ENCODE results near the gene ALOXE3. TPM values are rescaled to one million over a fixed set of nuclear protein-coding genes. Genes with fewer than 3 reads are reported as not detected.

ALOXE3 gene
- total and polyA plus RNA-seq, 2 of the 8 experiments (the other 6 are each of a cell fraction or from before 2014, with no cell fraction given): 0.26 TPM; not detected in 1

DNA sequence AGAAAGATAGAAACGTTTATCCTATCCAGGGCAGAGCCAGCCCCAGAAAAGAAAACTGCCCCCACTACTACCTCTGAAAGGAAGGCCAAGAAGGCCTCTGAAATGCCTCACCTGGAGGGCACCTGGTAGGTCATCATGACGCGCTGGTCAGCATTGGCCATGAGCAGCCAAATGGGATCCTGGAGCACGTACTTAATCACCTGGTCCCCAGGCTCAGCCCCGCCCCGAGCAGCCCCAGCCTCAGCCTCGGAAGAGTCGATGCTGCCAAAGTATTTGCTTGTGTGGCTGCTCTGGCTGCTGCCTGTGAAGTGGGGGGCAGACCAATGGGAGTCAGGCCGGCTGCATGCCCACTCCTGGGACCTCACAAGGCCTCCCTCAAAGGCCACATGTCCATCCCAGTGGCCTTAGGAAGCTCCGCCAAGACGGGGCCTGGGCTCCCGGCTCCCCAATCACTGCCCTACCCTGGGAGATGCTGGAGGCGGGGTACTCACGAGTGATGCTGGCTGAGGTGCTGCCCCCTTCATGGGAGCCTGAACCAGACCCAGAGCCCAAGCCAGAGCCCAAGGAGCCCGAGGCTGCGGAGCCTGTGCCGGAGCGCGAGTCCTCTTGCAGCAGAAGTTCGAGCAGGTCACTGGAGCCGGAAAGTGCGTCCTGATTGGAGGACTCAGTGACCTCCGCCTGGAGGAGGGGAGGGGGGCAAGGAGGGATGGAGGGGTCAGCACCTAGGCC, 24.0 kb upstream of the ALOXE3 start:
- CTCF ChIA-PET (ENCODE audit: partially characterized antibody): interaction anchor here (0.7 to 14.1 kb wide), 5 partner anchors 16 to 85 kb away, joined by 3 to 133 read pairs (median 4); partner anchors contain the start of gene VAMP2
- Histone ChIP-seq H3K36me3 (ENCODE audit: control insufficient read depth in 2 of 4, insufficient read depth in 4 of 4, low read length in 3 of 4) (peaks cover 3 to 35% (median 28%) of the 10 kb centered on the region in 4 experiments), H3K56ac (replicated peaks; ENCODE audit: insufficient read length, low read depth, low read length) (no peak overlapping the region)

More for the DNA sequence above, 24.0 kb upstream of the ALOXE3 start:
- H3K9me3 ChIP-seq (ENCODE audit: insufficient read depth in 2 of 2, low read depth in 1 of 2, low read length in 1 of 2): no peaks in the 10 kb centered on the region
- no peak overlapping the region for H4K8ac ChIP-seq (ENCODE audit: extremely low read depth, insufficient read depth, low read length)
- H3K4me3 ChIP-seq (ENCODE audit: extremely low read depth in 1 of 4, insufficient read depth in 2 of 4, low read depth in 3 of 4, low read length in 4 of 4): no peak overlapping the region
- no peak overlapping the region for H3K23ac ChIP-seq (ENCODE audit: insufficient read length)
- H3K27ac ChIP-seq (ENCODE audit: low read depth, low read length): no peak overlapping the region
- no peak overlapping the region for H2BK15ac ChIP-seq (ENCODE audit: low read length)
- H2BK20ac ChIP-seq (ENCODE audit: low read length): no peak overlapping the region
- WGBS, 2 experiments (ENCODE audit: extremely low coverage in 1 of 2, insufficient coverage in 1 of 2, insufficient read length in 1 of 2, insufficient replicate concordance in 2 of 2, low coverage in 1 of 2, low lambda C conversion rate in 2 of 2, missing lambda C conversion rate in 1 of 2): 96% methylated on average over 22 of the region's 23 CpGs; no CpG with 5 or more reads in 1 of the 2 experiments
- no peak overlapping the region for H2BK12ac ChIP-seq (ENCODE audit: low read depth, low read length)
- peaks cover 2 to 13% of the 10 kb centered on the region in 2 experiments for H4K20me1 ChIP-seq (replicated peaks in 1 of 2; ENCODE audit: control insufficient read depth in 1 of 2, insufficient read depth in 2 of 2, low read length in 2 of 2)
- no peak for FAIRE-seq
- no peak overlapping the region for H3K9ac ChIP-seq (replicated peaks in 1 of 4; ENCODE audit: extremely low read depth in 1 of 4, low read depth in 3 of 4, low read length in 3 of 4)
- no peak overlapping the region for H3K18ac ChIP-seq (ENCODE audit: extremely low read depth, low read length)
- no peak overlapping the region for H2AK5ac ChIP-seq (ENCODE audit: low read depth, low read length)
- TF ChIP-seq KDM4A (IDR thresholded peaks at IDR 0.05; ENCODE audit: low read depth, low read length, severe bottlenecking) (no peak), RNF2 (IDR thresholded peaks at IDR 0.05; ENCODE audit: borderline replicate concordance, low read depth, low read length, missing control alignments, poor library complexity, severe bottlenecking) (no peak), EZH2 (IDR thresholded peaks at IDR 0.05; ENCODE audit: low read depth, low read length, severe bottlenecking) (no peak), HDAC6 (IDR thresholded peaks at IDR 0.05; ENCODE audit: low read depth, low read length) (no peak), MAFK (IDR thresholded peaks at IDR 0.05; ENCODE audit: low read depth, low read length) (no peak), SIRT6 (IDR thresholded peaks at IDR 0.05; ENCODE audit: low read length) (no peak), YY1 (IDR thresholded peaks at IDR 0.05; ENCODE audit: low read depth, low read length) (no peak), GABPA (IDR thresholded peaks at IDR 0.05; ENCODE audit: borderline replicate concordance, insufficient read depth, low read length) (no peak), RFX5 (IDR thresholded peaks at IDR 0.05; ENCODE audit: borderline replicate concordance, low read depth, low read length) (no peak), ZNF274 (IDR thresholded peaks at IDR 0.05; ENCODE audit: borderline replicate concordance, extremely low read depth, low read length) (no peak), KDM1A (IDR thresholded peaks at IDR 0.05; ENCODE audit: borderline replicate concordance, low read length) (no peak)
- peaks cover 0 to 5% (median 3%) of the 10 kb centered on the region in 4 experiments; a peak in 2 of 7 replicates for H3K4me1 ChIP-seq (replicated peaks in 1 of 4; ENCODE audit: control insufficient read depth in 3 of 4, insufficient read depth in 4 of 4, low read length in 3 of 4)
- H2BK120ac ChIP-seq (replicated peaks; ENCODE audit: low read depth, low read length): no peak overlapping the region
- H4K91ac ChIP-seq (replicated peaks; ENCODE audit: insufficient read length, low read length): no peak overlapping the region
- no peaks in the 10 kb centered on the region for H3K79me1 ChIP-seq (ENCODE audit: low read depth, low read length)
- no peak overlapping the region for H2AFZ ChIP-seq (ENCODE audit: low read length)
- no peak for DNase-seq (ENCODE audit: low read depth in 1 of 2, low spot score in 2 of 2)
- POLR2A ChIA-PET (ENCODE audit: partially characterized antibody): interaction anchor here (1.1 to 10.3 kb wide), 4 partner anchors 7 to 31 kb away, joined by 3 to 76 read pairs (median 42); partner anchors contain the start of gene PER1
- no peak overlapping the region for H3K14ac ChIP-seq (ENCODE audit: insufficient read length)
- no peak overlapping the region for H3K4me2 ChIP-seq (ENCODE audit: insufficient read depth in 1 of 2, low read depth in 2 of 2, low read length in 2 of 2)
- peaks cover 9% of the 10 kb centered on the region for H3K23me2 ChIP-seq (ENCODE audit: low read depth, low read length)
- H3K4ac ChIP-seq (replicated peaks; ENCODE audit: insufficient read length, low read depth, low read length): no peak overlapping the region
- H2BK5ac ChIP-seq (ENCODE audit: low read depth, low read length): no peak overlapping the region
- H4K5ac ChIP-seq (ENCODE audit: insufficient read length, low read depth, low read length): no peak overlapping the region
- H3K79me2 ChIP-seq (ENCODE audit: control insufficient read depth in 1 of 2, insufficient read depth in 2 of 2, low read length in 2 of 2): no peaks in the 10 kb centered on the region
- H3K27me3 ChIP-seq (replicated peaks in 1 of 4; ENCODE audit: control insufficient read depth in 3 of 4, extremely low read depth in 1 of 4, insufficient read depth in 3 of 4, low read length in 3 of 4): peaks cover 0 to 5% (median 1%) of the 10 kb centered on the region in 4 experiments; a peak in 3 of 7 replicates

All from H1 (cell line).